MM.1S (cell line): Measurements from ENCODE around the gene STK4.
A peak's percentile ranks its signal among the peaks of the same experiment; 100 is the strongest.

Source experiments
- DNase-seq: peaks from one replicate; pipeline ENCODE4 v3.0.0-alpha.2; 2015
- H2AFZ ChIP-seq: fragments of 300-600 bp; sonication (generic); 2 replicates; pipeline ENCODE4 v1.6.0; 2016; ENCODE audit warnings: antibody characterized with exemption, low read length
- H3F3A ChIP-seq: fragments of 300-600 bp; sonication (generic); 2 replicates; pipeline ENCODE4 v1.6.1; 2016; ENCODE audit warnings: mild to moderate bottlenecking, antibody characterized with exemption, low read length, moderate library complexity, mixed read lengths; ENCODE audit not compliant: insufficient read depth
- H3K27ac ChIP-seq: fragments of 300-600 bp; sonication (generic); 2 replicates; pipeline ENCODE4 v1.5.1; 2016; ENCODE audit warnings: mild to moderate bottlenecking, low read length
- H3K27me3 ChIP-seq: fragments of 300-600 bp; sonication (generic); replicated peaks from 2 replicates; pipeline ENCODE4 v1.6.0; 2016; ENCODE audit warnings: low read length; ENCODE audit not compliant: insufficient read depth
- H3K36me3 ChIP-seq: fragments of 300-600 bp; sonication (generic); replicated peaks from 2 replicates; pipeline ENCODE4 v1.6.1; 2016; ENCODE audit warnings: mild to moderate bottlenecking, low read length, mixed read lengths; ENCODE audit not compliant: insufficient read depth
- H3K4me1 ChIP-seq: fragments of 300-600 bp; sonication (generic); 2 replicates; pipeline ENCODE4 v1.6.1; 2016; ENCODE audit warnings: low read length, mixed read lengths
- H3K4me2 ChIP-seq: fragments of 300-600 bp; sonication (generic); 2 replicates; pipeline ENCODE4 v1.6.0; 2016; ENCODE audit warnings: low read depth, low read length
- H3K4me3 ChIP-seq: fragments of 300-600 bp; sonication (generic); 2 replicates; pipeline ENCODE4 v1.5.1; 2016; ENCODE audit warnings: low read length, mixed read lengths
- H3K79me2 ChIP-seq: fragments of 300-600 bp; sonication (generic); 2 replicates; pipeline ENCODE4 v1.6.1; 2016; ENCODE audit warnings: mixed run types, low read length, mixed read lengths
- H3K9ac ChIP-seq: fragments of 300-600 bp; sonication (generic); 2 replicates; pipeline ENCODE4 v1.6.1; 2016; ENCODE audit warnings: low read length, mixed read lengths
- H3K9me2 ChIP-seq: fragments of 300-600 bp; sonication (generic); replicated peaks from 2 replicates; pipeline ENCODE4 v1.6.1; 2016; ENCODE audit warnings: mild to moderate bottlenecking, low read length, mixed read lengths; ENCODE audit not compliant: insufficient read depth
- H3K9me3 ChIP-seq: fragments of 300-600 bp; sonication (generic); replicated peaks from 2 replicates; pipeline ENCODE4 v1.6.1; 2016; ENCODE audit warnings: mild to moderate bottlenecking, low read length, mixed read lengths; ENCODE audit not compliant: insufficient read depth
- H4K20me1 ChIP-seq: fragments of 300-600 bp; sonication (generic); 2 replicates; pipeline ENCODE4 v1.6.1; 2016; ENCODE audit warnings: mild to moderate bottlenecking, low read length, moderate library complexity, mixed read lengths; ENCODE audit not compliant: insufficient read depth
- CTCF ChIP-seq: fragments of 300-600 bp; sonication (generic); IDR thresholded peaks from 2 replicates; pipeline ENCODE4 v1.5.1; 2016; ENCODE audit warnings: antibody characterized with exemption, low read length, mixed read lengths
- EZH2 ChIP-seq: fragments of 300-600 bp; sonication (generic); optimal IDR thresholded peaks from 2 replicates; pipeline ENCODE3; 2017; ENCODE audit warnings: low read depth, mild to moderate bottlenecking, antibody characterized with exemption, low read length, mixed read lengths
- EZH2phosphoT487 ChIP-seq: fragments of 300-600 bp; sonication (generic); IDR thresholded peaks from 2 replicates; pipeline ENCODE4 v1.6.1; 2018; ENCODE audit warnings: antibody characterized with exemption, low read length

The STK4 gene

GRCh38 chr20:45095805-45096238 lies 129.5 kb downstream of the STK4 start:
- no peaks in the 10 kb centered on the region for H3K79me2 ChIP-seq
- no peak overlapping the region for H2AFZ ChIP-seq
- no peak overlapping the region for H3K9ac ChIP-seq
- no peak overlapping the region for H3K4me2 ChIP-seq
- no peak overlapping the region for H3K27ac ChIP-seq
- no peak for TF ChIP-seq EZH2
- TF ChIP-seq CTCF: peak; percentile 69
- no peaks in the 10 kb centered on the region for H4K20me1 ChIP-seq
- no peaks in the 10 kb centered on the region for H3K4me1 ChIP-seq
- H3K27me3 ChIP-seq: no peaks in the 10 kb centered on the region
- H3K4me3 ChIP-seq: no peak overlapping the region
- H3K36me3 ChIP-seq: no peaks in the 10 kb centered on the region
- peak; percentile 71 for DNase-seq
- H3K9me2 ChIP-seq: no peaks in the 10 kb centered on the region
- no peaks in the 10 kb centered on the region for H3K9me3 ChIP-seq
- H3F3A ChIP-seq: no peaks in the 10 kb centered on the region

GRCh38 chr20:45096781-45097180 lies 130.5 kb downstream of the STK4 start:
- H4K20me1 ChIP-seq: no peaks in the 10 kb centered on the region
- no peaks in the 10 kb centered on the region for H3K27me3 ChIP-seq
- no peak overlapping the region for H2AFZ ChIP-seq
- TF ChIP-seq EZH2phosphoT487 (no peak), CTCF (no peak), EZH2 (no peak)
- H3K9ac ChIP-seq: no peak overlapping the region
- no peak overlapping the region for H3K27ac ChIP-seq
- no peaks in the 10 kb centered on the region for H3K79me2 ChIP-seq
- no peaks in the 10 kb centered on the region for H3K36me3 ChIP-seq
- no peaks in the 10 kb centered on the region for H3F3A ChIP-seq
- H3K4me1 ChIP-seq: no peaks in the 10 kb centered on the region
- no peak overlapping the region for H3K4me3 ChIP-seq
- no peaks in the 10 kb centered on the region for H3K9me3 ChIP-seq
- DNase-seq: no peak
- no peak overlapping the region for H3K4me2 ChIP-seq
- no peaks in the 10 kb centered on the region for H3K9me2 ChIP-seq

GRCh38 chr20:45097485-45098102 lies 131.3 kb downstream of the STK4 start:
- H3K9me3 ChIP-seq: no peaks in the 10 kb centered on the region
- no peaks in the 10 kb centered on the region for H3K4me1 ChIP-seq
- H3K36me3 ChIP-seq: no peaks in the 10 kb centered on the region
- H3F3A ChIP-seq: no peaks in the 10 kb centered on the region
- no peak overlapping the region for H2AFZ ChIP-seq
- no peak overlapping the region for H3K4me3 ChIP-seq
- no peak for DNase-seq
- H4K20me1 ChIP-seq: no peaks in the 10 kb centered on the region
- no peak overlapping the region for H3K9ac ChIP-seq
- no peak for TF ChIP-seq EZH2
- TF ChIP-seq CTCF: no peak
- no peak for TF ChIP-seq EZH2phosphoT487
- no peaks in the 10 kb centered on the region for H3K27me3 ChIP-seq
- H3K4me2 ChIP-seq: no peak overlapping the region
- H3K27ac ChIP-seq: no peak overlapping the region
- H3K9me2 ChIP-seq: no peaks in the 10 kb centered on the region
- H3K79me2 ChIP-seq: no peaks in the 10 kb centered on the region
